ENCODE data around the gene SHROOM1. TPM values are rescaled to one million over a fixed set of nuclear protein-coding genes. Genes with fewer than 3 reads are reported as not detected.
A peak's percentile ranks its signal among the peaks of the same experiment; 100 is the strongest.
"Not testable (repeated sequence)": the region's sequence is repeated elsewhere in the genome, so short reads cannot be mapped to it uniquely, and the experiment has no call there.

SHROOM1 gene
- total RNA-seq, 1 experiment from 2014 or later, result 10.3 TPM

GRCh38 chr5:132807163-132807838, 23.1 kb downstream of the SHROOM1 start:
- DNase-seq (ENCODE audit: low read depth), result peak; percentile 20

GRCh38 chr5:132806804-132807162, 23.7 kb downstream of the SHROOM1 start:
- DNase-seq (ENCODE audit: low read depth), result not testable (repeated sequence)

DNA sequence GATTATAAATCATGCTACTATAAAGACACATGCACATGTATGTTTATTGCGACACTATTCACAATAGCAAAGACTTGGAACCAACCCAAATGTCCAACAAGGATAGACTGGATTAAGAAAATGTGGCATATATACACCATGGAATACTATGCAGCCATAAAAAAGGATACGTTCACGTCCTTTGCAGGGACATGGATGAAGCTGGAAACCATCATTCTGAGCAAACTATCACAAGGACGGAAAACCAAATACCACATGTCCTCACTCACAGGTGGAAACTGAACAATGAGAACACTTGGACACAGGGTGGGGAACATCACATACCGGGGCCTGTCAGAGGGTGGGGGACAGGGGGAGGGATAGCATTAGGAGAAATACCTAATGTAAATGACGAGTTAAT, 24.6 kb downstream of the SHROOM1 start:
- not testable (repeated sequence) for DNase-seq (ENCODE audit: low read depth)

GRCh38 chr5:132804219-132804618, 26.2 kb downstream of the SHROOM1 start:
- DNase-seq (ENCODE audit: low read depth), result not testable (repeated sequence)

DNA sequence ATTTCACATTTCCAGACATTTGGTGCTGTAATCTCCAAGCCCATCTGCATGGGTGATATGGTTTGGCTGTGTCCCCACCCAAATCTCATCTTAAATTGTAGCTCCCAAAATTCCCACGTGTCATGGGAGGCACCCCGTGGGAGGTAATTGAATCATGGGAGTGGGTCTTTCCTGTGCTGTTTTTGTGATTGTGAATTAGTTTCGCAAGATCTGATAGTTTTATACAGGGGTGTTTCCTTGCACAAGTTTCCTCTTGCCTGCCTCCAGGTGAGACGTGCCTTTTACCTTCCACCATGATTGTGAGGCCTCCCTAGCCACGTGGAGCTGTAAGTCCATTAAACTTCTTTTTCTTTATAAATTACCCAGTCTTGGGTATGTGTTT, 27.8 kb downstream of the SHROOM1 start:
- DNase-seq (ENCODE audit: low read depth), result not testable (repeated sequence)

- no peak for DNase-seq (ENCODE audit: low read depth)
Measured at GRCh38 chr5:132802044-132802684, 28.3 kb downstream of the SHROOM1 start.

GRCh38 chr5:132800545-132800944, 29.9 kb downstream of the SHROOM1 start:
- DNase-seq (ENCODE audit: low read depth), result no peak

DNA sequence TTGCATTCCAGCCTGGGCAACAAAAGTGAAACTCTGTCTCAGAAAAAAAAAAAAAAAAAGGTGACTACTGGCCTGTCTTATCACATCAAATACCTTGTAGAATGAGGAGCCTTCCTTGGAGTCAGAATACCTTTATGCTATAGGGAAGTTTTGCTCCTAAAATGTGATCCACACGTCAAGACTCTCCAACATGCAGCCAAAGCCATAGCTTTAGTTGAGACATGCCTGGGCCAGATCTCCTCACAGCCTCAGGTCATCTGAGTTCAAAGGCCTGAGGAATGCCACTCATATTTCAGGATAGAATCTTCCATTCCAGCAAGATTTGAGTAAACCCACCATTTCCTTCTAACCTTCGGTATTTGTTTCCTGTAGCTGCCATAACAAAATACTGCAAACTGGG, 31.1 kb downstream of the SHROOM1 start:
- DNase-seq (ENCODE audit: low read depth), result no peak

DNA sequence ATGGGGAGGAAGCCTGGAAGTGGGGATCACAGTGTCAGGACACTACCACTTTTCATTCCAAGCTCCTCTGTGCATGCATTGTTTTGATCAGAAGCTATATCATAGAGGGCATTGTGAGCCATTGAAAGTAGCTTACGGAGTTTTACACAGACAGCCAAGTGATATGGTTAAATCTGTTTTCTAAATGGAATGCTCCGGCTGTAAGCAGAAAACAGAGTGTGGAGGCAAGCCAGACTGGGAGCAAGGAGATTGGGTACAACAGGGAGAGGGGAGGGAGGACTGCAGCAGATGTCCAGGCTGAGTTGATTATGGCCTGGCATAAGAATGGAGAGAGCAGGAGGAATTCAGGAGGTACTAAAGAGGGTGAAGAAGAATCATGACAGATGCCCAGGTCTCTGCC, 32.8 kb downstream of the SHROOM1 start:
- no peak for DNase-seq (ENCODE audit: low read depth)

- DNase-seq (ENCODE audit: low read depth), result no peak
Measured at GRCh38 chr5:132791026-132791425, 39.4 kb downstream of the SHROOM1 start.

- no peak for DNase-seq (ENCODE audit: low read depth)
Measured at GRCh38 chr5:132790201-132790865, 40.1 kb downstream of the SHROOM1 start.

- DNase-seq (ENCODE audit: low read depth), result no peak
Measured at GRCh38 chr5:132788990-132789886, 41.2 kb downstream of the SHROOM1 start.

DNA sequence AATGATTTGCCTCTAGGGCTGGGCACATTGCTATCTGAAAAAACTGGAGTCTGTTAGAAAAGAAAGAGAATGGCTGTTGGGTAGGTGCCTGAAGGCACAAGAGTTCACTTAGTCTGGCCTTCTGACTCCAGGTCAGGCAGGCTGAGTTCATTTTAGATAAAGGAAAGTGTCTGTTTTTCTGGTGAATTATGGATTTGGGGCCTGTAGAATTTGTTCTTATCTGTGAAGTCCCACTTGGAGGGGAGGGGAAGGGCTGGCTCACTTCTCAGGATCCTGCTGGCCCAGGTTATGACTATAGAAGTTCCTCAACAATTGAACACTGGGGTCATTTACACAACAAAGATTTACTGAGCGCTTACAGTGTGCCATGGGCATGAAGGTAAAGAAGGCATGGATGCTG, 41.9 kb downstream of the SHROOM1 start:
- no peak for DNase-seq (ENCODE audit: low read depth)

- DNase-seq (ENCODE audit: low read depth), result peak; percentile 45
Measured at GRCh38 chr5:132787076-132787475, 43.4 kb downstream of the SHROOM1 start.

- DNase-seq (ENCODE audit: low read depth), result no peak
Measured at GRCh38 chr5:132785864-132786263, 44.6 kb downstream of the SHROOM1 start.

- no peak for DNase-seq (ENCODE audit: low read depth)
Measured at GRCh38 chr5:132785365-132785764, 45.1 kb downstream of the SHROOM1 start.

DNA sequence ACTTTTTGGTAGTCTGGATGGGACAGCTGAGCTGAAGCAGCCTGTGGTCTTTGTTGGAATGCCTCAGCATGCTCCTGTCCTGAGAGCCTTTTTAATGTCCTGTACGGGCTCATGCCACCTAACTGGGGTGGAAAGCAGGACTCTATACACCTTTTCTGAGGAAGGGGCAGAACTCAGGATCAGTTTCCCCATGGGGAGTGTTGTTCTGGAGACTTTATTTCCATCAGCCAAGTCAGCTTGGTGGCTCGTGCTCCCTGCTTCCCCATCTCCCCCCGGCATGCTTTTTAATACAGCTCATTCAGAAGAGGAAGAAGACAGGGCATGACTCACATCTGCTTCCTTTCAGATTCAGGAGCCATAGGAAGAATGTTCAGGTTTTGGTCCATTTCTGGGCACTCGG, 48.3 kb downstream of the SHROOM1 start:
- peak; percentile 66 for DNase-seq (ENCODE audit: low read depth)

DNA sequence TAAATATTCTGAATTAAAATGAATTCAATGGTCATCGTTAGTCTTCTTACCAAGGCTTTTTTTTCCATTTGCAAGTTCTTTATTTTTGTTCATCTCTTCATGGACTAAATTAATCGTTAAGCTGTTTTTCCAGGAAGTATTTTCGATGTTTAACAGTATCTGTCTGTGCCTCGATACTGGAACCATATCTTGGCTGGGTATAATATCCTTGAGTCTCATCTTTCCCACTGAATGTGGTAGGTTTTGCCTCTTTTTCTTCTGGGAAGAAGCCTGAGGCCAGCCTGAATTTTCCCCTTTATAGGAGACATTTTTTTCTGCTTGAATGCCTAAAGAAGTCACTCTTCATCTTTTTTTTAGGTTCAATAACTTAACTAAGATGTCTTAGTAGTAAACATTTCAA, 49.4 kb downstream of the SHROOM1 start:
- no peak for DNase-seq (ENCODE audit: low read depth)

DNA sequence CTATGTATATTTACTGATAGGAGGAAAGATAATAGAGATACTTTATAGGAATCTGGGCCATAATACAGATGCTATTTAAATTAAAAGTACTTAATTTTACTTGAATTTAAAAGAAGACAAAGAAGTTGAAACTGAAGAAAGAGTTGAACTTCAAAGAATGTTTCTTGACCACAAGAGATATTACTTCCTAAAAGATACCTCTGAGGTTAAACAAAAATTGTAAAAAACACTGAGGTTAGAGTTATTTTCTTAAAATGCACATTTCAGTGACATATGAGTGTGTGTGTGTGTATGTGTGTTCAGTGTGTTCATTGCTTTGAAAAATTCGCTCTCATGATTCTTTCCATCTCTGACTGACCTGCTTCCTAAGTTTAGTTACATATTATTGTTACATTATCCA, 49.9 kb downstream of the SHROOM1 start:
- no peak for DNase-seq (ENCODE audit: low read depth)

GRCh38 chr5:132779961-132780360, 50.5 kb downstream of the SHROOM1 start:
- DNase-seq (ENCODE audit: low read depth), result no peak

GRCh38 chr5:132778856-132779255, 51.6 kb downstream of the SHROOM1 start:
- DNase-seq (ENCODE audit: low read depth), result no peak

- no peak for DNase-seq (ENCODE audit: low read depth)
Measured at GRCh38 chr5:132778129-132778528, 52.3 kb downstream of the SHROOM1 start.
